Measurements from ENCODE around the gene REXO4.

GRCh38 chr9:133457233-133457632 is 39.4 kb upstream of the REXO4 start:
- TF ChIP-seq, protein P1, sequence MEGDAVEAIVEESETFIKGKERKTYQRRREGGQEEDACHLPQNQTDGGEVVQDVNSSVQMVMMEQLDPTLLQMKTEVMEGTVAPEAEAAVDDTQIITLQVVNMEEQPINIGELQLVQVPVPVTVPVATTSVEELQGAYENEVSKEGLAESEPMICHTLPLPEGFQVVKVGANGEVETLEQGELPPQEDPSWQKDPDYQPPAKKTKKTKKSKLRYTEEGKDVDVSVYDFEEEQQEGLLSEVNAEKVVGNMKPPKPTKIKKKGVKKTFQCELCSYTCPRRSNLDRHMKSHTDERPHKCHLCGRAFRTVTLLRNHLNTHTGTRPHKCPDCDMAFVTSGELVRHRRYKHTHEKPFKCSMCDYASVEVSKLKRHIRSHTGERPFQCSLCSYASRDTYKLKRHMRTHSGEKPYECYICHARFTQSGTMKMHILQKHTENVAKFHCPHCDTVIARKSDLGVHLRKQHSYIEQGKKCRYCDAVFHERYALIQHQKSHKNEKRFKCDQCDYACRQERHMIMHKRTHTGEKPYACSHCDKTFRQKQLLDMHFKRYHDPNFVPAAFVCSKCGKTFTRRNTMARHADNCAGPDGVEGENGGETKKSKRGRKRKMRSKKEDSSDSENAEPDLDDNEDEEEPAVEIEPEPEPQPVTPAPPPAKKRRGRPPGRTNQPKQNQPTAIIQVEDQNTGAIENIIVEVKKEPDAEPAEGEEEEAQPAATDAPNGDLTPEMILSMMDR (IDR thresholded peaks at IDR 0.05; ENCODE audit: poor library complexity, severe bottlenecking): no peak
- TF ChIP-seq EZH2 (IDR thresholded peaks at IDR 0.05; ENCODE audit: borderline replicate concordance, insufficient read depth, low read length, poor library complexity, severe bottlenecking): no peak
- TF ChIP-seq POLR2AphosphoS5 (IDR thresholded peaks at IDR 0.05): no peak
- no peak for TF ChIP-seq REST (IDR thresholded peaks at IDR 0.05; ENCODE audit: borderline replicate concordance)
- TF ChIP-seq SMC3 (conservative IDR thresholded peaks at IDR 0.05; ENCODE audit: poor library complexity): no peak
- no peak for TF ChIP-seq MXI1 (conservative IDR thresholded peaks at IDR 0.05; ENCODE audit: poor library complexity, severe bottlenecking)
- TF ChIP-seq RAD21 (conservative IDR thresholded peaks at IDR 0.05): no peak
- no peak for TF ChIP-seq EP300 (conservative IDR thresholded peaks at IDR 0.05; ENCODE audit: poor library complexity, severe bottlenecking)
- no peak for TF ChIP-seq TAF1 (IDR thresholded peaks at IDR 0.05; ENCODE audit: low read depth)

Data from neural cell (in vitro differentiated cells).